ENCODE data around the gene PERCC1.

Gene PERCC1

GRCh38 chr16:1453316-1453715, 22.4 kb downstream of the PERCC1 start:
- TF ChIP-seq CTCF (IDR thresholded peaks at IDR 0.05), result no peak
- Histone ChIP-seq H3K4me2 (ENCODE audit: low read length) (no peak overlapping the region), H3K9me3 (ENCODE audit: control insufficient read depth, low read length) (no peaks in the 10 kb centered on the region), H3K4me1 (no peaks in the 10 kb centered on the region), H3K27me3 (ENCODE audit: control insufficient read depth, insufficient read depth, low read length) (no peaks in the 10 kb centered on the region), H3K9ac (no peak overlapping the region), H3K79me2 (no peaks in the 10 kb centered on the region), H3K4me3 (ENCODE audit: low read depth, low read length) (no peak overlapping the region), H3K36me3 (ENCODE audit: control insufficient read depth, insufficient read depth, low read length) (no peaks in the 10 kb centered on the region), H3K27ac (no peak overlapping the region), H2AFZ (no peak overlapping the region)

GRCh38 chr16:1454561-1454960, 23.7 kb downstream of the PERCC1 start:
- Histone ChIP-seq H2AFZ (no peak overlapping the region), H3K4me2 (ENCODE audit: low read length) (no peak overlapping the region), H3K27me3 (ENCODE audit: control insufficient read depth, insufficient read depth, low read length) (no peaks in the 10 kb centered on the region), H3K4me1 (no peaks in the 10 kb centered on the region), H3K9me3 (ENCODE audit: control insufficient read depth, low read length) (no peaks in the 10 kb centered on the region), H3K36me3 (ENCODE audit: control insufficient read depth, insufficient read depth, low read length) (no peaks in the 10 kb centered on the region), H3K27ac (no peak overlapping the region), H3K9ac (no peak overlapping the region), H3K4me3 (ENCODE audit: low read depth, low read length) (no peak overlapping the region), H3K79me2 (no peaks in the 10 kb centered on the region)
- no peak for TF ChIP-seq CTCF (IDR thresholded peaks at IDR 0.05)

- no peaks in the 10 kb centered on the region for H3K36me3 ChIP-seq (ENCODE audit: control insufficient read depth, insufficient read depth, low read length)
Observed at GRCh38 chr16:1455190-1456171, 24.6 kb downstream of the PERCC1 start.

GRCh38 chr16:1456951-1457350, 26.1 kb downstream of the PERCC1 start:
- Histone ChIP-seq H3K79me2 (peaks cover 2% of the 10 kb centered on the region), H3K27ac (no peak overlapping the region), H3K36me3 (ENCODE audit: control insufficient read depth, insufficient read depth, low read length) (no peaks in the 10 kb centered on the region), H3K27me3 (ENCODE audit: control insufficient read depth, insufficient read depth, low read length) (no peaks in the 10 kb centered on the region), H3K4me1 (no peaks in the 10 kb centered on the region), H3K4me3 (ENCODE audit: low read depth, low read length) (no peak overlapping the region), H3K4me2 (ENCODE audit: low read length) (no peak overlapping the region), H3K9me3 (ENCODE audit: control insufficient read depth, low read length) (no peaks in the 10 kb centered on the region), H3K9ac (no peak overlapping the region), H2AFZ (no peak overlapping the region)
- no peak for TF ChIP-seq CTCF (IDR thresholded peaks at IDR 0.05)

More at GRCh38 chr16:1455190-1456171, 24.6 kb downstream of the PERCC1 start:
- H3K27ac ChIP-seq, result no peak overlapping the region
- H3K27me3 ChIP-seq (ENCODE audit: control insufficient read depth, insufficient read depth, low read length), result no peaks in the 10 kb centered on the region
- H3K4me3 ChIP-seq (ENCODE audit: low read depth, low read length), result no peak overlapping the region
- no peak for TF ChIP-seq CTCF (IDR thresholded peaks at IDR 0.05)
- H3K79me2 ChIP-seq, result no peaks in the 10 kb centered on the region
- H3K9me3 ChIP-seq (ENCODE audit: control insufficient read depth, low read length), result no peaks in the 10 kb centered on the region
- H3K4me1 ChIP-seq, result no peaks in the 10 kb centered on the region
- no peak overlapping the region for H3K4me2 ChIP-seq (ENCODE audit: low read length)
- no peak overlapping the region for H2AFZ ChIP-seq
- no peak overlapping the region for H3K9ac ChIP-seq

All from parathyroid adenoma (tissue), 2 donors.